Activated CD4-positive, alpha-beta T cell treated with anti-CD3 and anti-CD28 coated beads, Interleukin-2, amount 50 U/mL, for 16 hours (primary cell): ENCODE data around the gene TEX2.
A peak's percentile ranks its signal among the peaks of the same experiment; 100 is the strongest.

Experiments used
- DNase-seq: peaks from one replicate; pipeline ENCODE4 v3.0.0-alpha.2; 2020

TEX2 gene

GRCh38 chr17:64155751-64156544 is 107.1 kb downstream of the TEX2 start:
- DNase-seq, result no peak

- peak; percentile 24 for DNase-seq
Measured at GRCh38 chr17:64155129-64155528, 107.9 kb downstream of the TEX2 start.

GRCh38 chr17:64154717-64155116 is 108.3 kb downstream of the TEX2 start:
- no peak for DNase-seq

- no peak for DNase-seq
Measured at GRCh38 chr17:64154313-64154695, 108.8 kb downstream of the TEX2 start.

- no peak for DNase-seq
Measured at GRCh38 chr17:64153565-64154312, 109.3 kb downstream of the TEX2 start.

- DNase-seq, result no peak
Measured at GRCh38 chr17:64152428-64153125, 110.5 kb downstream of the TEX2 start.

- no peak for DNase-seq
Measured at GRCh38 chr17:64151016-64151368, 112.1 kb downstream of the TEX2 start.

- DNase-seq, result no peak
Measured at GRCh38 chr17:64150237-64151015, 112.6 kb downstream of the TEX2 start.

GRCh38 chr17:64149196-64149595 is 113.9 kb downstream of the TEX2 start:
- DNase-seq, result no peak

- peak; percentile 21 for DNase-seq
Measured at GRCh38 chr17:64148699-64149098, 114.4 kb downstream of the TEX2 start.

GRCh38 chr17:64148017-64148631 is 114.9 kb downstream of the TEX2 start:
- DNase-seq, result peak; percentile 28

GRCh38 chr17:64147110-64148016 is 115.7 kb downstream of the TEX2 start:
- DNase-seq, result peak; percentile 60

- peak; percentile 53 for DNase-seq
Measured at GRCh38 chr17:64146418-64147109, 116.5 kb downstream of the TEX2 start.

GRCh38 chr17:64145751-64146417 is 117.2 kb downstream of the TEX2 start:
- peak; percentile 99 for DNase-seq

- peak; percentile 33 for DNase-seq
Measured at GRCh38 chr17:64145375-64145750, 117.7 kb downstream of the TEX2 start.

- DNase-seq, result no peak
Measured at GRCh38 chr17:64139542-64139941, 123.5 kb downstream of the TEX2 start.

- DNase-seq, result no peak
Measured at GRCh38 chr17:64138441-64138840, 124.6 kb downstream of the TEX2 start.

- no peak for DNase-seq
Measured at GRCh38 chr17:64135000-64135399, 128.1 kb downstream of the TEX2 start.

- no peak for DNase-seq
Measured at GRCh38 chr17:64134216-64134970, 128.7 kb downstream of the TEX2 start.
